T-cell (primary cell): ENCODE data around the gene PRODH. TPM values are rescaled to one million over a fixed set of nuclear protein-coding genes. Genes with fewer than 3 reads are reported as not detected.
"Not testable (repeated sequence)": the region's sequence is repeated elsewhere in the genome, so short reads cannot be mapped to it uniquely, and the experiment has no call there.

Experiments used
- ATAC-seq, 4 experiments: fragments of 200-7000 bp in 3 of 4; fragments of 150-1000 bp in 1 of 4; cut with Tn5 transposase; replicated peaks in 1 of 4; 1 replicate in 3 of 4; 2 replicates in 1 of 4; pipeline ENCODE4 v1.10.0; 2021; ENCODE audit warnings: moderate library complexity in 3 of 4, mild to moderate bottlenecking in 2 of 4, moderate number of reproducible peaks in 1 of 4
- CTCF ChIA-PET, 2 donors: fragments of 300-600 bp; sonication (Branson Sonifier 250); formaldehyde crosslinking; loops; one replicate each; lab custom pipeline; 2022; ENCODE audit warnings: antibody characterized with exemption in 2 of 2; lab: Charles Lee
- POLR2A ChIA-PET, 2 donors: fragments of 300-600 bp; sonication (Branson Sonifier 250); formaldehyde crosslinking; loops; one replicate each; lab custom pipeline; 2022; ENCODE audit warnings: antibody characterized with exemption in 2 of 2; lab: Charles Lee
- DNase-seq, 35 experiments: peaks; one replicate each; pipeline versions ENCODE4 v3.0.0 to v3.0.0-alpha.2; 2013 to 2023
- H3K27ac ChIP-seq: one replicate; pipeline ENCODE4 v1.5.1; 2013; ENCODE audit warnings: low read length
- H3K27me3 ChIP-seq, 2 experiments: replicated peaks in 1 of 2; 1 replicate in 1 of 2; 2 replicates in 1 of 2; pipeline versions ENCODE4 v1.6.1 to v1.7.0; 2013; ENCODE audit warnings: low read length in 1 of 2, mixed read lengths in 1 of 2; ENCODE audit not compliant: control insufficient read depth in 2 of 2, insufficient read depth in 2 of 2; ENCODE audit errors: extremely low read depth in 1 of 2
- H3K36me3 ChIP-seq, 2 donors: 1 replicate in 1 of 2; 2 replicates in 1 of 2; pipeline versions ENCODE4 v1.6.1 to v1.7.0; 2013; ENCODE audit warnings: low read length in 1 of 2; ENCODE audit not compliant: control insufficient read depth in 2 of 2, insufficient read depth in 1 of 2; ENCODE audit errors: extremely low read depth in 1 of 2
- H3K4me1 ChIP-seq, 2 experiments: 1 replicate in 1 of 2; 2 replicates in 1 of 2; pipeline versions ENCODE4 v1.6.1 to v1.7.0; 2013; ENCODE audit warnings: low read length in 2 of 2, mixed read lengths in 1 of 2; ENCODE audit not compliant: insufficient read depth in 2 of 2, control insufficient read depth in 1 of 2; ENCODE audit errors: extremely low read depth in 1 of 2
- H3K4me3 ChIP-seq, 2 donors: 1 replicate in 1 of 2; 2 replicates in 1 of 2; pipeline versions ENCODE4 v1.5.1 to v1.7.0; 2013; ENCODE audit warnings: mild to moderate bottlenecking in 2 of 2, low read length in 1 of 2, moderate library complexity in 1 of 2; ENCODE audit not compliant: control insufficient read depth in 1 of 2; ENCODE audit errors: extremely low read depth in 1 of 2
- H3K9me3 ChIP-seq: 2 replicates; pipeline ENCODE4 v1.7.0; 2013
- H3K27ac Mint-ChIP-seq, 2 donors: one replicate each; pipeline ENCODE4 v1.8.0; 2020 to 2021; ENCODE audit warnings: mild to moderate bottlenecking in 2 of 2, mixed read lengths in 2 of 2
- H3K27me3 Mint-ChIP-seq, 2 donors: one replicate each; pipeline ENCODE4 v1.8.0; 2021 to 2022; ENCODE audit warnings: mixed read lengths in 2 of 2
- H3K36me3 Mint-ChIP-seq: one replicate; pipeline ENCODE4 v1.8.0; 2021; ENCODE audit warnings: mixed read lengths
- H3K4me1 Mint-ChIP-seq, 3 donors: one replicate each; pipeline ENCODE4 v1.8.0; 2020 to 2022; ENCODE audit warnings: mixed read lengths in 3 of 3, mild to moderate bottlenecking in 1 of 3
- H3K4me3 Mint-ChIP-seq, 3 donors: one replicate each; pipeline ENCODE4 v1.8.0; 2020 to 2022; ENCODE audit warnings: mild to moderate bottlenecking in 3 of 3, mixed read lengths in 3 of 3, moderate library complexity in 3 of 3
- H3K9me3 Mint-ChIP-seq, 3 donors: one replicate each; pipeline ENCODE4 v1.8.0; 2020 to 2022; ENCODE audit warnings: mixed read lengths in 3 of 3
- WGBS: methylation state at CpG from one replicate; pipeline ENCODE4 v1.1.5; 2013; ENCODE audit warnings: missing lambda C conversion rate; ENCODE audit not compliant: insufficient coverage; 5-methylcytosine and 5-hydroxymethylcytosine counted together
- total RNA-seq, 35 experiments: library from RNA in 6 of 35; stranded (reverse) in 6 of 35; fragments of 120-200 nt in 1 of 35; gene quantifications; one replicate each; pipeline versions ENCODE4 v1.2.1 to v1.2.4 and lab custom pipeline; 2013 to 2026

Gene PRODH
- total RNA-seq, 5 donors from 2014 or later (not counting 1 experiment from before 2014, with no cell fraction given): 0.13 to 0.91 (median 0.52) TPM; not detected in 1

- Histone ChIP-seq H3K4me3 (no peak overlapping the region), H3K36me3 (no peaks in the 10 kb centered on the region), H3K4me1 (peaks cover 0 to 5% of the 10 kb centered on the region in 2 experiments), H3K9me3 (no peaks in the 10 kb centered on the region), H3K27me3 (peaks cover 0 to 44% of the 10 kb centered on the region in 2 experiments), H3K27ac (no peak overlapping the region)
- H3K4me3 Mint-ChIP-seq: no peak overlapping the region
- DNase-seq (no peak), ATAC-seq (no peak)
- ChIA-PET CTCF (no interaction called here), POLR2A (no interaction called here)
- peaks cover 17 to 30% of the 10 kb centered on the region in 2 donors for H3K27me3 Mint-ChIP-seq
- no peaks in the 10 kb centered on the region for H3K9me3 Mint-ChIP-seq
- no peaks in the 10 kb centered on the region for H3K36me3 Mint-ChIP-seq
- peaks cover 0 to 6% (median 4%) of the 10 kb centered on the region in 3 donors for H3K4me1 Mint-ChIP-seq
- no peak overlapping the region for H3K27ac Mint-ChIP-seq
- WGBS: 79% methylated on average over 13 of the region's 18 CpGs
Observed at GRCh38 chr22:18973264-18974031, 37.4 kb upstream of the PRODH start.

- H3K9me3 ChIP-seq, H3K36me3 ChIP-seq, H3K27ac ChIP-seq, H3K9me3 Mint-ChIP-seq, H3K27ac Mint-ChIP-seq, POLR2A ChIA-PET, DNase-seq, H3K4me1 ChIP-seq, CTCF ChIA-PET, H3K4me3 ChIP-seq, H3K4me1 Mint-ChIP-seq, H3K36me3 Mint-ChIP-seq, H3K4me3 Mint-ChIP-seq, ATAC-seq: not testable (repeated sequence)
- WGBS: 88% methylated on average over 3 of the region's 8 CpGs
- H3K27me3 Mint-ChIP-seq: peaks cover 17 to 31% of the 10 kb centered on the region in 2 donors
- peaks cover 0 to 50% of the 10 kb centered on the region in 2 experiments for H3K27me3 ChIP-seq
Observed at GRCh38 chr22:18972591-18972990, 36.5 kb upstream of the PRODH start.

GRCh38 chr22:18972029-18972428 lies 35.9 kb upstream of the PRODH start:
- H3K36me3 ChIP-seq, H3K9me3 Mint-ChIP-seq, CTCF ChIA-PET, DNase-seq, POLR2A ChIA-PET, H3K4me1 Mint-ChIP-seq, H3K27ac ChIP-seq, H3K9me3 ChIP-seq, ATAC-seq, H3K4me1 ChIP-seq, H3K27ac Mint-ChIP-seq, H3K36me3 Mint-ChIP-seq, H3K4me3 ChIP-seq: not testable (repeated sequence)
- Mint-ChIP-seq H3K4me3 (peak overlapping the region in 2 of 3 donors; percentile 58 to 60), H3K27me3 (peaks cover 17 to 31% of the 10 kb centered on the region in 2 donors)
- peaks cover 0 to 53% of the 10 kb centered on the region in 2 experiments for H3K27me3 ChIP-seq
- WGBS: 100% methylated on average over 1 of the region's 7 CpGs

- H3K4me1 Mint-ChIP-seq: peaks cover 0 to 6% (median 4%) of the 10 kb centered on the region in 3 donors
- no peaks in the 10 kb centered on the region for H3K36me3 ChIP-seq
- no peaks in the 10 kb centered on the region for H3K36me3 Mint-ChIP-seq
- H3K9me3 ChIP-seq: no peaks in the 10 kb centered on the region
- H3K27me3 Mint-ChIP-seq: peaks cover 13 to 31% of the 10 kb centered on the region in 2 donors
- H3K27ac ChIP-seq: no peak overlapping the region
- DNase-seq (no peak), ATAC-seq (no peak)
- 72% methylated on average over 7 of the region's 19 CpGs for WGBS
- ChIA-PET POLR2A (no interaction called here), CTCF (no interaction called here)
- H3K9me3 Mint-ChIP-seq: no peaks in the 10 kb centered on the region
- H3K4me3 Mint-ChIP-seq: peak overlapping the region in 1 of 3 donors; percentile 60
- peaks cover 0 to 55% of the 10 kb centered on the region in 2 experiments for H3K27me3 ChIP-seq
- peaks cover 0 to 5% of the 10 kb centered on the region in 2 experiments for H3K4me1 ChIP-seq
- H3K4me3 ChIP-seq: no peak overlapping the region
- no peak overlapping the region for H3K27ac Mint-ChIP-seq
Observed at GRCh38 chr22:18971321-18971751, 35.2 kb upstream of the PRODH start.

- peaks cover 0 to 6% (median 4%) of the 10 kb centered on the region in 3 donors for H3K4me1 Mint-ChIP-seq
- DNase-seq (no peak), ATAC-seq (no peak)
- Histone ChIP-seq H3K27me3 (peaks cover 0 to 55% of the 10 kb centered on the region in 2 experiments), H3K9me3 (no peaks in the 10 kb centered on the region), H3K4me3 (no peak overlapping the region), H3K27ac (no peak overlapping the region), H3K36me3 (no peaks in the 10 kb centered on the region), H3K4me1 (peaks cover 0 to 5% of the 10 kb centered on the region in 2 experiments)
- peaks cover 12 to 31% of the 10 kb centered on the region in 2 donors for H3K27me3 Mint-ChIP-seq
- WGBS: 0% methylated on average over 10 of the region's 28 CpGs
- ChIA-PET POLR2A (no interaction called here), CTCF (no interaction called here)
- H3K9me3 Mint-ChIP-seq: no peaks in the 10 kb centered on the region
- no peaks in the 10 kb centered on the region for H3K36me3 Mint-ChIP-seq
- H3K27ac Mint-ChIP-seq: no peak overlapping the region
- H3K4me3 Mint-ChIP-seq: peak overlapping the region in 2 of 3 donors; percentile 25 to 28
Observed at GRCh38 chr22:18970948-18971315, 34.8 kb upstream of the PRODH start.

GRCh38 chr22:18970176-18970947 lies 34.3 kb upstream of the PRODH start:
- no peaks in the 10 kb centered on the region for H3K9me3 Mint-ChIP-seq
- Histone ChIP-seq H3K27me3 (peaks cover 0 to 55% of the 10 kb centered on the region in 2 experiments), H3K4me1 (peaks cover 0 to 5% of the 10 kb centered on the region in 2 experiments), H3K36me3 (no peaks in the 10 kb centered on the region), H3K9me3 (no peaks in the 10 kb centered on the region), H3K4me3 (peak overlapping the region in 1 of 2 donors; percentile 44), H3K27ac (no peak overlapping the region)
- H3K27ac Mint-ChIP-seq: no peak overlapping the region
- ChIA-PET CTCF (no interaction called here), POLR2A (no interaction called here)
- peaks cover 12 to 31% of the 10 kb centered on the region in 2 donors for H3K27me3 Mint-ChIP-seq
- 2% methylated on average over 90 of the region's 94 CpGs for WGBS
- no peaks in the 10 kb centered on the region for H3K36me3 Mint-ChIP-seq
- H3K4me1 Mint-ChIP-seq: peaks cover 0 to 6% (median 4%) of the 10 kb centered on the region in 3 donors
- DNase-seq: peak in 1 of 35 experiments; percentile 11
- H3K4me3 Mint-ChIP-seq: peak overlapping the region in 1 of 3 donors; percentile 73
- peak; percentile 51 to 76 (median 57) for ATAC-seq
